ENCODE measurements around the gene DNAL4.

Gene DNAL4

DNA sequence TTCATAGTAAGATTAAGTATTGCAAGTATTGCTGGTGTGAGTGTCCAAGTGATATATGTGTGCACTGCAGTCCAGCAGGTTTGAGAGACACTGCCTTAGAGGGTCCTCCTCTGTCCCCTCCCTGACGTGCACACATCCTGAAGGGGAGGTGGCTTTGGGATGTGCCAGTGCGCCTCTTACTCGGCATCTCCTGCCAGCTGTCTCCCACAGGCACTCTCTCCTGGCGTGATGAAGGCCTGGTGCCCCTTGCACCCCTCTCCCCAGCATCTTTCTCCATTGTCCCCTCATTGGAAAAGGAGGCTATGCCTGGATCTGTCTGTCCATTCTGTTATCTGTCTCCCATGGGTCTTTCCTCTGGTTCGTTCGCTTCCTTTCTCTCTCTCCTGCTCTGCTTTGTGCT, 64.0 kb downstream of the DNAL4 start:
- Histone ChIP-seq H3K27me3 (ENCODE audit: insufficient read depth, low read length, poor library complexity) (no peaks in the 10 kb centered on the region), H2AFZ (ENCODE audit: low read depth, low read length) (no peak overlapping the region), H4K20me1 (ENCODE audit: insufficient read depth, low read length) (peaks cover 35% of the 10 kb centered on the region), H3K4me2 (ENCODE audit: insufficient read depth, low read length) (no peak overlapping the region), H3K4me3 (ENCODE audit: low read depth in 1 of 2, low read length in 2 of 2) (no peak overlapping the region), H3K27ac (ENCODE audit: low read length) (no peak overlapping the region), H3K79me2 (ENCODE audit: insufficient read depth, low read length) (no peaks in the 10 kb centered on the region), H3K4me1 (ENCODE audit: insufficient read depth, low read length) (no peaks in the 10 kb centered on the region), H3K36me3 (ENCODE audit: insufficient read depth, low read length) (peaks cover 98% of the 10 kb centered on the region), H3K9ac (ENCODE audit: low read depth, low read length) (no peak overlapping the region), H3K9me3 (ENCODE audit: insufficient read depth, low read length, severe bottlenecking) (no peaks in the 10 kb centered on the region)
- DNase-seq (no peak), ATAC-seq (ENCODE audit: insufficient read depth, low read depth) (no peak)
- TF ChIP-seq, protein P1, sequence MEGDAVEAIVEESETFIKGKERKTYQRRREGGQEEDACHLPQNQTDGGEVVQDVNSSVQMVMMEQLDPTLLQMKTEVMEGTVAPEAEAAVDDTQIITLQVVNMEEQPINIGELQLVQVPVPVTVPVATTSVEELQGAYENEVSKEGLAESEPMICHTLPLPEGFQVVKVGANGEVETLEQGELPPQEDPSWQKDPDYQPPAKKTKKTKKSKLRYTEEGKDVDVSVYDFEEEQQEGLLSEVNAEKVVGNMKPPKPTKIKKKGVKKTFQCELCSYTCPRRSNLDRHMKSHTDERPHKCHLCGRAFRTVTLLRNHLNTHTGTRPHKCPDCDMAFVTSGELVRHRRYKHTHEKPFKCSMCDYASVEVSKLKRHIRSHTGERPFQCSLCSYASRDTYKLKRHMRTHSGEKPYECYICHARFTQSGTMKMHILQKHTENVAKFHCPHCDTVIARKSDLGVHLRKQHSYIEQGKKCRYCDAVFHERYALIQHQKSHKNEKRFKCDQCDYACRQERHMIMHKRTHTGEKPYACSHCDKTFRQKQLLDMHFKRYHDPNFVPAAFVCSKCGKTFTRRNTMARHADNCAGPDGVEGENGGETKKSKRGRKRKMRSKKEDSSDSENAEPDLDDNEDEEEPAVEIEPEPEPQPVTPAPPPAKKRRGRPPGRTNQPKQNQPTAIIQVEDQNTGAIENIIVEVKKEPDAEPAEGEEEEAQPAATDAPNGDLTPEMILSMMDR (IDR thresholded peaks at IDR 0.05; ENCODE audit: borderline replicate concordance, extremely low read depth, low read length, poor library complexity, severe bottlenecking): no peak
- no peak for TF ChIP-seq EZH2 (IDR thresholded peaks at IDR 0.05; ENCODE audit: borderline replicate concordance, low read depth, low read length, severe bottlenecking)

DNA sequence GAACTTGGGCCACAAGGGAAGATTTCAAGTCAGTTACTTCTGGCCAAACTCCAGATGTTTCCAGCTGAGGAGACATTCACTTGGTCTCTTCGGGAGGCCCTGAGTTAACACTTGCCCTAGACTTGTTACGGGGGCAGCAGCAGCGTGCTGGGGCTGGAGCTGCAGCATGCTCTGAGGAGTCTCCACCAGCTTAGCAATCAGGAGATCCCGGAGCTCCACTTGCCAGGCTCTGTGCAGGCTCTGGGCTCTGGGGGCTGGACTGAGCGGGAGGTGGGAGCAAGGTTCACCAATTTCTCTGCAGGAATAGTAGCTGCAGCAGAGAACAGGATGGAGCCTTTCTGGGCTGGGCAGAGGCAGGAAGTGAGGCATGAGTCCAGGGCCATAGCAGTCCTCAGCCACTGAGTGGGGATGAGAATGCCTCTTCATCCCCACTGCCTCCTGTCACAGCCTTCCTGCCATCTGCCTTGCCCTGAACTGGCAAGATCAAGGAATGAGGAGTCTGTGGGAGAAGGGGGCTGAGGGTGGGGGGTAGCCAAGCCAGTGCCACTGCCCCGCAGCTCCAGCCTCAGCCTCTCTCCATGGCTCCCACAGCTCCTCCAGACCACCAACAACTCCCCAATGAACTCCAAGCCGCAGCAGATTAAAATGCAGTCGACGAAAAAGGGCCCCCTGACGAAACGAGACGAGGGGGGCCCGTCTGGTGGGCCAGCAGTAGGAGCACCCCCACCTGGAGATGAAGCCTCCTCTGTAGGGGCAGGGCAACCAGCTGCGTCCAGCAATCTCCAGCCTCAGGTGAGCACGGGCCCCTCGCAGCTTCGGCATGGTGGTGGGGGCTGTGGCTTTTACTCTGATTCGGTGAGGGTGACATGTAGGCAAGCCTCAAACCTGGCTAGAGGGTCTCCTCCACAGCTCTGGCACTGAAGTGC, 64.8 kb downstream of the DNAL4 start:
- Histone ChIP-seq H3K36me3 (ENCODE audit: insufficient read depth, low read length) (peaks cover 98% of the 10 kb centered on the region), H3K79me2 (ENCODE audit: insufficient read depth, low read length) (no peaks in the 10 kb centered on the region)
- TF ChIP-seq, protein P1 (IDR thresholded peaks at IDR 0.05; ENCODE audit: borderline replicate concordance, extremely low read depth, low read length, poor library complexity, severe bottlenecking): no peak
- TF ChIP-seq EZH2 (IDR thresholded peaks at IDR 0.05; ENCODE audit: borderline replicate concordance, low read depth, low read length, severe bottlenecking): no peak

More for the DNA sequence above, 64.8 kb downstream of the DNAL4 start:
- H3K9me3 ChIP-seq (ENCODE audit: insufficient read depth, low read length, severe bottlenecking): no peaks in the 10 kb centered on the region
- no peak overlapping the region for H3K27ac ChIP-seq (ENCODE audit: low read length)
- H3K4me3 ChIP-seq (ENCODE audit: low read depth in 1 of 2, low read length in 2 of 2): no peak overlapping the region
- no peak for ATAC-seq (ENCODE audit: insufficient read depth, low read depth)
- no peak overlapping the region for H3K9ac ChIP-seq (ENCODE audit: low read depth, low read length)
- no peak overlapping the region for H2AFZ ChIP-seq (ENCODE audit: low read depth, low read length)
- no peaks in the 10 kb centered on the region for H3K4me1 ChIP-seq (ENCODE audit: insufficient read depth, low read length)
- no peaks in the 10 kb centered on the region for H3K27me3 ChIP-seq (ENCODE audit: insufficient read depth, low read length, poor library complexity)
- H3K4me2 ChIP-seq (ENCODE audit: insufficient read depth, low read length): no peak overlapping the region
- peaks cover 33% of the 10 kb centered on the region for H4K20me1 ChIP-seq (ENCODE audit: insufficient read depth, low read length)
- DNase-seq: no peak
